Non-pigmented ciliary epithelial cell (primary cell): Measurements from ENCODE around the gene EHMT1.
"Not testable (repeated sequence)": the region's sequence is repeated elsewhere in the genome, so short reads cannot be mapped to it uniquely, and the experiment has no call there.

ENCODE experiments used
- DNase-seq: peaks from one replicate; pipeline ENCODE4 v3.0.0-alpha.2; 2010; ENCODE audit warnings: low read depth

Gene EHMT1

GRCh38 chr9:137762414-137763061, 143.7 kb downstream of the EHMT1 start:
- DNase-seq: no peak

- DNase-seq: no peak
Measured at GRCh38 chr9:137763271-137763955, 144.6 kb downstream of the EHMT1 start.

GRCh38 chr9:137764171-137764671, 145.4 kb downstream of the EHMT1 start:
- DNase-seq: no peak

GRCh38 chr9:137764981-137765380, 146.2 kb downstream of the EHMT1 start:
- no peak for DNase-seq

GRCh38 chr9:137765536-137765935, 146.7 kb downstream of the EHMT1 start:
- no peak for DNase-seq

- DNase-seq: no peak
Measured at GRCh38 chr9:137771580-137771979, 152.8 kb downstream of the EHMT1 start.

- no peak for DNase-seq
Measured at GRCh38 chr9:137772281-137772873, 153.6 kb downstream of the EHMT1 start.

- DNase-seq: no peak
Measured at GRCh38 chr9:137774775-137775386, 156.1 kb downstream of the EHMT1 start.

- DNase-seq: no peak
Measured at GRCh38 chr9:137776306-137776995, 157.6 kb downstream of the EHMT1 start.

- no peak for DNase-seq
Measured at GRCh38 chr9:137777761-137778160, 159.0 kb downstream of the EHMT1 start.

- no peak for DNase-seq
Measured at GRCh38 chr9:137778336-137778735, 159.5 kb downstream of the EHMT1 start.

- no peak for DNase-seq
Measured at GRCh38 chr9:137778914-137779313, 160.1 kb downstream of the EHMT1 start.

- not testable (repeated sequence) for DNase-seq
Measured at GRCh38 chr9:137780031-137780430, 161.2 kb downstream of the EHMT1 start.

- DNase-seq: no peak
Measured at GRCh38 chr9:137781906-137782585, 163.2 kb downstream of the EHMT1 start.

GRCh38 chr9:137783521-137783920, 164.7 kb downstream of the EHMT1 start:
- DNase-seq: no peak

GRCh38 chr9:137784046-137784445, 165.2 kb downstream of the EHMT1 start:
- DNase-seq: no peak

GRCh38 chr9:137784641-137785513, 166.1 kb downstream of the EHMT1 start:
- no peak for DNase-seq

- DNase-seq: no peak
Measured at GRCh38 chr9:137785704-137786161, 166.9 kb downstream of the EHMT1 start.

- no peak for DNase-seq
Measured at GRCh38 chr9:137786511-137786920, 167.7 kb downstream of the EHMT1 start.

- DNase-seq: no peak
Measured at GRCh38 chr9:137787381-137787780, 168.6 kb downstream of the EHMT1 start.
